GM11168 (cell line): ENCODE data around the gene HS3ST1.
"Not testable (repeated sequence)": the region's sequence is repeated elsewhere in the genome, so short reads cannot be mapped to it uniquely, and the experiment has no call there.

ENCODE experiments used
- in situ Hi-C: fragments of 300-500 bp; cut with MboI; formaldehyde crosslinking; loops from one replicate; pipeline ENCODE4 v1.12.0; 2022; ENCODE audit warnings: low sequenced_read_pairs; ENCODE audit not compliant: unreplicated experiment

Gene HS3ST1

GRCh38 chr4:11408233-11408967 is 20.3 kb downstream of the HS3ST1 start:
- in situ Hi-C loops: no loop called here

- in situ Hi-C loops: no loop called here
Measured at GRCh38 chr4:11407551-11407950, 21.1 kb downstream of the HS3ST1 start.

- in situ Hi-C loops: no loop called here
Measured at GRCh38 chr4:11404431-11404830, 24.3 kb downstream of the HS3ST1 start.

GRCh38 chr4:11402192-11402591 is 26.5 kb downstream of the HS3ST1 start:
- in situ Hi-C loops: no loop called here

- in situ Hi-C loops: no loop called here
Measured at GRCh38 chr4:11399461-11399971, 29.2 kb downstream of the HS3ST1 start.

- in situ Hi-C loops: no loop called here
Measured at GRCh38 chr4:11397819-11398610, 30.7 kb downstream of the HS3ST1 start.

- in situ Hi-C loops: no loop called here
Measured at GRCh38 chr4:11397146-11397545, 31.5 kb downstream of the HS3ST1 start.

GRCh38 chr4:11393551-11393950 is 35.1 kb downstream of the HS3ST1 start:
- in situ Hi-C loops: no loop called here

GRCh38 chr4:11384072-11384471 is 44.6 kb downstream of the HS3ST1 start:
- in situ Hi-C loops: not testable (repeated sequence)

GRCh38 chr4:11376571-11376970 is 52.1 kb downstream of the HS3ST1 start:
- in situ Hi-C loops: no loop called here

GRCh38 chr4:11376146-11376545 is 52.5 kb downstream of the HS3ST1 start:
- in situ Hi-C loops: no loop called here

- in situ Hi-C loops: no loop called here
Measured at GRCh38 chr4:11368701-11369115, 60.0 kb downstream of the HS3ST1 start.

GRCh38 chr4:11367371-11367770 is 61.3 kb downstream of the HS3ST1 start:
- in situ Hi-C loops: no loop called here

GRCh38 chr4:11366859-11367258 is 61.8 kb downstream of the HS3ST1 start:
- in situ Hi-C loops: no loop called here

- in situ Hi-C loops: no loop called here
Measured at GRCh38 chr4:11365039-11365438, 63.7 kb downstream of the HS3ST1 start.

- in situ Hi-C loops: no loop called here
Measured at GRCh38 chr4:11359591-11359990, 69.1 kb downstream of the HS3ST1 start.

- in situ Hi-C loops: no loop called here
Measured at GRCh38 chr4:11355226-11355625, 73.5 kb downstream of the HS3ST1 start.

- in situ Hi-C loops: no loop called here
Measured at GRCh38 chr4:11354531-11354930, 74.2 kb downstream of the HS3ST1 start.

- in situ Hi-C loops: no loop called here
Measured at GRCh38 chr4:11348449-11349088, 80.1 kb downstream of the HS3ST1 start.

GRCh38 chr4:11344916-11345315 is 83.8 kb downstream of the HS3ST1 start:
- in situ Hi-C loops: no loop called here

- in situ Hi-C loops: no loop called here
Measured at GRCh38 chr4:11343536-11343935, 85.2 kb downstream of the HS3ST1 start.
